Retina (tissue), 1 donor: ENCODE measurements around the gene ACAN.

Source experiments
- DNase-seq: peaks from one replicate; pipeline ENCODE4 v3.0.0-alpha.2; 2016

ACAN gene

DNA sequence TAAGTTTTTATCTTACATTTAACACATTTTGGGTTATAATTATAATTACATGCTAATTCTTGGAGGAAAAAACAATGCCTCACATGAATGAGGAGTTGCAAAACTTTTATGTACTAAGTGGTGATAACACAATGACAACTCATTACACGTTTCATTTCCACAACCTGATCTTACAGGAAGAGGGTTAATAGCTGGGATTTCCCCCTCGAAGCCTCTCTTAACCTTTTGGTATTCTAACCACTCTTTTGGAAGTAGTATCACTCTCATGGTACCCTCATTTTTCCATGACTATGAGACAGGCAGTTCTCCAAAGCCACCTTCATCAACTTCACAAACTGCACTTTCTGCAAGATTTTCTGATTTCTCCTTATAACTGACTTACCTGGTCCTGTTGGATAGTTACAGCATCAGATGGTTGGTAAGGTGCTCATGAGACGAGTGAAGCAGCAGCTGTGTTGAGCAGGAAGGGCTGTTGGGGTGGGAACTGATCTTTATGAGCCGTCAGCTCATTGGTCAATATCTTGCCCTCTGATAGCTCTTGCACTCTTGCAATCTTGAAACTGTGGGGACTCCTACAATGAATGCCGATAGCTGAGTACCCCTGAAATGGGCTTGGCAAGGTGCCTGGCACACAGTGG is 41.6 kb downstream of the ACAN start:
- DNase-seq: no peak

- no peak for DNase-seq
These were observed 42.4 kb downstream of the ACAN start for GRCh38 chr15:88845616-88846015.

DNA sequence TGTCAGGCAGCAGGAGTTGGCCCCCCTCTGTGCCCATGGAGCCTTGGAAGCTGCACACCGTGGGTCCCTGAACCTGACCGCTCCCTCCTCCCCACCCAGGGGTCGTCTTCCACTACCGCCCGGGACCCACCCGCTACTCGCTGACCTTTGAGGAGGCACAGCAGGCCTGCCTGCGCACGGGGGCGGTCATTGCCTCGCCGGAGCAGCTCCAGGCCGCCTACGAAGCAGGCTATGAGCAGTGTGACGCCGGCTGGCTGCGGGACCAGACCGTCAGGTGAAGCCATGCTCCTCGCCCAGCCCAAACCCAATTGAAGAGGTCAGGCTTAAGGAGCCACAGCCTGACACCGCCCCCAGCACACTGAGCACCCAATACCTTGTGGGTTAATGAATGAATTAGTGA is 43.9 kb downstream of the ACAN start:
- no peak for DNase-seq

GRCh38 chr15:88848203-88848602 is 45.0 kb downstream of the ACAN start:
- no peak for DNase-seq

DNA sequence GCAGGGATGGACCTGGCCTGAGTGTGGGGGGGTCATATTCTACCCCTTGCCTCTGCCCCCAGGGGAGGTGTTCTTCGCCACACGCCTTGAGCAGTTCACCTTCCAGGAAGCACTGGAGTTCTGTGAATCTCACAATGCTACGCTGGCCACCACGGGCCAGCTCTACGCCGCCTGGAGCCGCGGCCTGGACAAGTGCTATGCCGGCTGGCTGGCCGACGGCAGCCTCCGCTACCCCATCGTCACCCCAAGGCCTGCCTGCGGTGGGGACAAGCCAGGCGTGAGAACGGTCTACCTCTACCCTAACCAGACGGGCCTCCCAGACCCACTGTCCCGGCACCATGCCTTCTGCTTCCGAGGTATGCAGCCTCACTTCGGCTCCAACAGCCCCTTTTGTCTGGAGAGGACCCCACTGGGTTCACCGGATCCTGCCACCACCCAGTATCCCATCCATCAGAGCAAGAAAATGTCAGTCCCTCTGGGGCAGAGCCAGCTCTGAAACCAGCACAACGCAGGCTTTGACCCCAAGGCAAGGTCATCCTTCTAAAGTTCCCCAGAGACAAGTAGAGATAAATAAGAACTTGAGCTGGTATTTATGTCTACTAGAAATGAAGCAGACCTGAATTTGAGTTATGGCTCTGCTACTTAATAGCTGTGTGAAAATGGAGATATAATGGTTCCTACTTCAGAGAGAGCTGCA is 46.3 kb downstream of the ACAN start:
- no peak for DNase-seq

- DNase-seq: no peak
These were observed 49.2 kb downstream of the ACAN start for GRCh38 chr15:88852476-88852875.

GRCh38 chr15:88858934-88859333 is 55.7 kb downstream of the ACAN start:
- DNase-seq: no peak

DNA sequence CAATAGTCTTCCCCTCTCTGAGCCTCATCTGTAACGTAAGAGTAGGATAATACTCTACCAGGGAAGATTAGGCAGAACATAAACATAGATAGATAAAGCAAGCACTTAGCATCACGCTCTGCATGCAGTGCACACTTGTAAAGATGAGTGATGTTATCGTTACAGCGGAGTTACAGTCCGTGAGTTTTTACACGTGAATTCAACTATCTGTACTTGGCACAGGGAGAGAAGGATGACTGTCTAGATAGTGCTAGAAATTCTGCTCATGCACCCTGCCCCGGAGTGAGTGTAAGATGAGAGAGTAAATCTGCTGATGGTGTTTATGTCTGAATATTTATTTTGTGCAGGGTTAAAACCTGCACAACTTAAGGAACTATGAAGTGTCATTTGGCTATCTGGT is 56.3 kb downstream of the ACAN start:
- DNase-seq: no peak

GRCh38 chr15:88860212-88860611 is 57.0 kb downstream of the ACAN start:
- no peak for DNase-seq

DNA sequence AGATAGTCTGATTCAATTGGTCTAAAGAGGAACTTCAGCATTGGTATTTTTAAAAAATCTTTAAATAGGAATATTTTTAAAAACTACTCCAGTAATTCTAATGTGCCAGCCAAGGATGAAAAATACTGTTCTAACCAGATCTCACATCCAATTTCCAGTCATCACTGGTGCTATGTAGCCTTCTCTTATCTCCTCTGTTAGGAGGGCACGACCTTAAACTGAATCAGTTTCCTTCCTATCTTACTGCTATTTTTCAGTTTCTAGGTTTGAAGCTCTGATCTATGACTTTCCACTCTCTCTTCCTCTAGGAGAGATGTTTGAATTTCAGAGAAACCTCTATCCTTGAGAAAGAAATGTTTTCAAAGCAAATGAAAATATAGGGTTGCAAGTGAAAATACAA is 60.2 kb downstream of the ACAN start:
- no peak for DNase-seq

DNA sequence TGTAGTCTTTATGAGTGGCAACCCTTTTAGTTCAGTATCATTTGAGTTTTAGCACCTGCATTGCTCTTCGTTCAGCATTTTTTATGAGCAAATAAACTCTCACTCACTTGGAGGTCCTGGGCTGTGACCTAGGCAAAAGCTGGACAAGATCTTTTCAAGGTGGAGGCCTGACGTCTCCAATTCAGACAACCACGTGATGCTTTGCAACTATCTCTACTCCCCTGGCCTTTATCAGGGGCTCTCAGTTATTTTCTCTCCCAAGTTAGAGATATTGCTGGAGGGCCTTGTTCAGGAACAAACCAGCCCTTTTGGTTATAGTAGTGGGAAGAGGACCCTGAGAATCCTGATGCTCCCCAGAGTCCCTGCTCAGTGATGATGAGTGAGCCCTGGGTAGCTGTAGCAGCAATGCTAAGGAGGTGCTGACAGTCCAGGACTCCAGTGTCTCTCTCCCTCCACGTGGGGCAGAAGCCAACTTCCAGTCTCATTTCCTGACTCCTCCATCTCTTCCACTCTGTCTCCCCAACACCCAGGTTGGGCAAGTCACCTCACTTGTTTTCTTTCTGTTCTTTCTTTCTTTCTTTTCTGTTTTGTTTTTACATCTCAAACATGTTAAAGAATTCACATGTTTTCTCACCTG is 61.7 kb downstream of the ACAN start:
- no peak for DNase-seq

DNA sequence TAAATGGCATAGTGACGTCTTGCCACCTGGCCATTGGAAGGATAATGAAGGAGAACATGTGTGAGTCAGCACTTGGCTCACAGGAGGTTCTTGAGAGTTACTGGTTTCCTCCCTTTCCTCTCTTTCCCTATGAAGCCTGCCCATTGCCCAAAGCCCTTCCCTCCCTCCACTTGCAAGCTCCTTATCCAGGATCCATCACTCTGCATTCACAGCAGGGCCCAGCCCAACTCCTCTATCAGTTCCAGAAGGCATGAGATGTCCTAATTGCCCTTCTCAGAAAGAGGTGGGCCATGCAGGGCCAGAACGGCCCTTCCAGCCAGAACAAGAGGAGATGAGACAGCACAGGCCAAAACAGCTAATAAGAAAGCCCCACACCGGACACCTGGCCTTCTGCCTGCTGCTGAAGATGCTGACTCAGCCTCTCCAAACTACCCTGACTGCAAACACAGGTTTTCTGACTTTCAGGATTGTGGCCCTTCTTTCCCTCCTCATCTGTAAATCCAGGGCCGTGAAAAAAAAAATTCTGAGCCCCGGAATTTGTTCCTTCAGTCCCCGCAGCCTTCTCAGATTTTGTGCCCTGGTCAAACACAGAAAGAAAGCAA is 62.4 kb downstream of the ACAN start:
- no peak for DNase-seq

- no peak for DNase-seq
These were observed 63.2 kb downstream of the ACAN start for GRCh38 chr15:88866295-88866881.

DNA sequence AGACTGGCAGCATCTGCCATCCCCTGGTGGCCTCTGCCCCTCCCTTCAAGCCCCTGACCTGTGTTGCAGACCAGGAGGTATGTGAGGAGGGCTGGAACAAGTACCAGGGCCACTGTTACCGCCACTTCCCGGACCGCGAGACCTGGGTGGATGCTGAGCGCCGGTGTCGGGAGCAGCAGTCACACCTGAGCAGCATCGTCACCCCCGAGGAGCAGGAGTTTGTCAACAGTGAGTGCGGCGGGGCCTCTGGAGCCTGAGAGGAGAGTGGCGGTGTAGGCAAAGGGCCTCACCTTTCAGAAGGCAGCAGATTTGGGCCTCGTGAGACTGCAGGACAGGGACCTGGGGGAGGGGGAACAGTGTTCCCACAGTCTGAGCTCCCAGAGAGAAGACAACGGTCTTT is 68.1 kb downstream of the ACAN start:
- no peak for DNase-seq

DNA sequence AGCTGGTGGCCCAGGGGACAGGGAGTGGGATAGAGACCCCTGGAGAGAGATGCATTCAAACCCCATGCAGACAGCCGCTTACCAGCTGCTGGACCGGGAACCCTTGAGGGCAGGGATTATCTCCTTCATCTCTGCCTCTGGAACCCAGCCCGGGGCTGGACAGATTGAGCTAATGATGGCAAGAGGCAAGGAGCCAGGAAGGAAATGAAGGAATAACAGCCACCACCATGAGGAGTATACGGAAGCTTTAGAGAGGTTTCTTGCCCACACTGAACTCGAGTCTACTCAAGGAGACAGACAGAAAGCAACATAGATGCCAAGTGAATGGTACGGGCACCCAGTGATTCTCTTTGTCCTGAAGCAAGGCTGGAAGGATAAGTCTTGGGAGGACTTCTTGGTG is 68.9 kb downstream of the ACAN start:
- DNase-seq: no peak

GRCh38 chr15:88872706-88873105 is 69.5 kb downstream of the ACAN start:
- no peak for DNase-seq

- no peak for DNase-seq
These were observed 70.5 kb downstream of the ACAN start for GRCh38 chr15:88873786-88874185.

DNA sequence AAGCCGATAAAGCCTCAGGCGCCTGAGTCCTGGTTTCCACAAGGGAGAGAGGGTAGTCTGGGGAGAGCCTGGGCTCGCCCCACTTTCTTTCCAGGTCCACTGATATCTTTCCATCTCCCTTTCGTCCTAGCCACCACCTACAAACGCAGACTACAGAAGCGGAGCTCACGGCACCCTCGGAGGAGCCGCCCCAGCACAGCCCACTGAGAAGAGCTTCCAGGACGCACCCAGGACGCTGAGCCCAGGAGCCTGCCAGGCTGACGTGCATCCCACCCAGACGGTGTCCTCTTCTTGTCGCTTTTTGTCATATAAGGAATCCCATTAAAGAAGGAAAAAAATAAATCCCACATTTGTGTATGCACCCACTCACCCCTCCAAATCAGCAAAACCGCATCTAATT is 71.0 kb downstream of the ACAN start:
- DNase-seq: no peak

- DNase-seq: no peak
These were observed 71.4 kb downstream of the ACAN start for GRCh38 chr15:88874684-88875083.

- DNase-seq: no peak
These were observed 73.3 kb downstream of the ACAN start for GRCh38 chr15:88876573-88876972.

DNA sequence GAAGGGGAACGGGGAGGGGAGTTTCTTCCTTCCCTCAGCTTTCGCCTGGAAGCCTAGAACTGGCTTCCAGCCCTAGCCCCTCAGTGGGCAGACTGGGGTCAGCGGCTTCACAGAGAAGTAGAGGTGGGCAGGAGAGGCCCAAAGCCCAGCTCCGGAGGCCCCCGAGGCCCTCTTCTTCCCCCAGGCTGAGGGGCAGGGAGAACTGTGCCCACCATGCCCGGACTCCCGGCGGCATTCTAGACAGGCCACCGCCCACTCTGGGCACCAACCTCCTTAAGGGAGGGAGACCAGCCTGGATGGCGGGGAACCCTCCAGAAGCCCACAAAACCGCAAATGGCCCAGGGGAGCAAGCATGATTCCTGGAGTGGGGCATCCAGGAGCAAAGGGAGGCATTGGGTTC is 74.2 kb downstream of the ACAN start:
- no peak for DNase-seq

GRCh38 chr15:88877906-88878305 is 74.7 kb downstream of the ACAN start:
- no peak for DNase-seq

GRCh38 chr15:88878720-88879184 is 75.5 kb downstream of the ACAN start:
- peak; percentile 28 for DNase-seq
